GM13976 (cell line): ENCODE measurements around the gene PLXND1.

Source experiments
- DNase-seq: peaks from one replicate; pipeline ENCODE4 v3.0.0; 2012; ENCODE audit warnings: low spot score
- in situ Hi-C: fragments of 300-500 bp; cut with MboI; formaldehyde crosslinking; loops from one replicate; pipeline ENCODE4 v1.12.0; 2022; ENCODE audit warnings: low sequenced_read_pairs, mixed read lengths, inconsistent platforms; ENCODE audit not compliant: unreplicated experiment
- TF ChIP-seq, protein P1 (sequence below): IDR thresholded peaks from 2 replicates; pipeline ENCODE4 v1.5.1; 2012; ENCODE audit warnings: borderline replicate concordance, mild to moderate bottlenecking; ENCODE audit not compliant: insufficient read depth; ENCODE audit errors: extremely low read depth, missing control alignments, control extremely low read depth

Gene PLXND1

DNA sequence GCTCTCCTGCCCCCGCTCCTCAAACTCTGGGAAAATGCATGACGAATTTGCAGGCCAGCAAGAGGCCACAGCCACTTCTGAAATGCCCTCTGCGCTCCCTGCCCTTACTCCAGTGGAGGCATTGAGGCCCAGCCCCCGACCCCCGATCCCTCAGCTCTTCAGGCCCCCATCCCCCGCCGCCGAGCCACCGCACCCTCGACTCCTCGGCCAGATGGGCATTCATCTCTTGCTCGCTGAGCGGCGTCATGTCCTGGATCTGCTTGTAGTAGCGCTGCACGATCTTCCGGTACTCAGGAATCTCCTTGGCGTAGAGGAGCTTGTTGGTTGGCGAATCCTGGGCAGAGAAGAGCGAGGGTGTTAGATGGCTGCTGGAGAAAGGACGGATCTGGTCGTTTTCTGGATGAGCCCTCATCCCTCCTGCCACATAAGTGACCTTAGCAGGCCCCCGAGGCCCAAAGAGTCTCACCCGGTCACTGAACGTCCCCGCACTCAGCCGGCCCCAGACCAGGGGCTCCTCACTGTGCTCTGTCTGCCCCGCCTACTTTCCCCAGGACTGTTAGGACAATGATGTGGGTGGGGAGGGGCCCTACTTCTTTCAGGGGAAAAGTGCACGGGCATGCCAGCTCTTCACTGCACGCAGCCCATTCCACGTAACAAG, 49.5 kb downstream of the PLXND1 start:
- TF ChIP-seq, protein P1, sequence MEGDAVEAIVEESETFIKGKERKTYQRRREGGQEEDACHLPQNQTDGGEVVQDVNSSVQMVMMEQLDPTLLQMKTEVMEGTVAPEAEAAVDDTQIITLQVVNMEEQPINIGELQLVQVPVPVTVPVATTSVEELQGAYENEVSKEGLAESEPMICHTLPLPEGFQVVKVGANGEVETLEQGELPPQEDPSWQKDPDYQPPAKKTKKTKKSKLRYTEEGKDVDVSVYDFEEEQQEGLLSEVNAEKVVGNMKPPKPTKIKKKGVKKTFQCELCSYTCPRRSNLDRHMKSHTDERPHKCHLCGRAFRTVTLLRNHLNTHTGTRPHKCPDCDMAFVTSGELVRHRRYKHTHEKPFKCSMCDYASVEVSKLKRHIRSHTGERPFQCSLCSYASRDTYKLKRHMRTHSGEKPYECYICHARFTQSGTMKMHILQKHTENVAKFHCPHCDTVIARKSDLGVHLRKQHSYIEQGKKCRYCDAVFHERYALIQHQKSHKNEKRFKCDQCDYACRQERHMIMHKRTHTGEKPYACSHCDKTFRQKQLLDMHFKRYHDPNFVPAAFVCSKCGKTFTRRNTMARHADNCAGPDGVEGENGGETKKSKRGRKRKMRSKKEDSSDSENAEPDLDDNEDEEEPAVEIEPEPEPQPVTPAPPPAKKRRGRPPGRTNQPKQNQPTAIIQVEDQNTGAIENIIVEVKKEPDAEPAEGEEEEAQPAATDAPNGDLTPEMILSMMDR, result no peak
- no peak for DNase-seq
- in situ Hi-C loops, result no loop called here

DNA sequence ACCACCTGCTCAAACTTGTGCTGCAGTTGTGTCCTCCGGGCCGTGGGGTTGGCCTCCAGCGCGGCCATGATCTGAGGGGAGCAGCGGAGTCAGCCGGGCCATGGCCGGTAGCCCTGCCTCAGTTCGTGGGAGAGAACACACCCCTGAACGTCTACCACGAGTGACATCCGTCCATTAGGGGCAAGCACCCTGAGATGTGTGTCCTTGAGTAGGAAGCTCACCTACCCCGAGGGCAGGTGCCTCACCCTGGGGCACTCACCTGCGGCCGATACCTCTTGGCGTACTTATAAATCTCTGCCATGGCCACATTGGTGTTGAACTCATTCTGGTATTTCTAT, 50.1 kb downstream of the PLXND1 start:
- in situ Hi-C loops, result no loop called here

DNA sequence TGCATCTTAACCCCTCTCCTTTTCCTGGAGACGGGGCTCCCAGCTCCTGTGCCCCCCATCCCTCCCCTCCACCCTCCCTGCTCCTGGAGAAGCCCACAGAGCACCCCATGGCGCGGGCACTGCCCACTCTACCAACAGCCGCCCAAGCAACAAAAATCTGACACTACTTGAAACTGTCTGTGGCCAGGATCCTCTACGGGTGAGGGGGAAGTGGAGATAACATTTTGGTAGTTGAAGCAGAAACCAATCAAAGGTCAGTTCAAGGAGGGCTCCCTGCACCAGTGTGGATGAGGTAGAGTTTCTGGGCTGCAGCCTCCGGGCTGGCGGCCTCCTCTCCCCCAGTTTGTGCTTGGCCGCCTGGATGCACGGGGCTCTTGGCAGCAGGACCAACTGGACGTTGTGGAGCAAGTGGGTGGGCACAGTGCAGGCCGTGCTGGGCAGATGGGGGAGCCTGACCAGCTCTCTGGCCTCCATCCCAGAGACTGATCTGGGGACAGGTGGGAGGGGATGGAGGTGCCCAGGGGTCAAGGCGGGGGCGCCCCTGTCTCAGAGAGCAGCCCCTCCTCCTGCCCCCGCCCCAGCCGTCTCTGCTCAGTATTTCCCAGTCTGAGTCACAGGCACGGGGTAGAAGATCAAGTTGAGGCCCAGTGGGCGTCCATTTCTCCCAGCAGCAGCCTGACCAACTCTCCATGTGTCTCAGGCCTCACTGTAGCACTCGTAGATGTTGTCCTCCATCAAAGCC, 50.7 kb downstream of the PLXND1 start:
- in situ Hi-C loops, result no loop called here
- TF ChIP-seq, protein P1, result no peak

More for the DNA sequence above, 50.1 kb downstream of the PLXND1 start:
- TF ChIP-seq, protein P1, result no peak
- no peak for DNase-seq

DNA sequence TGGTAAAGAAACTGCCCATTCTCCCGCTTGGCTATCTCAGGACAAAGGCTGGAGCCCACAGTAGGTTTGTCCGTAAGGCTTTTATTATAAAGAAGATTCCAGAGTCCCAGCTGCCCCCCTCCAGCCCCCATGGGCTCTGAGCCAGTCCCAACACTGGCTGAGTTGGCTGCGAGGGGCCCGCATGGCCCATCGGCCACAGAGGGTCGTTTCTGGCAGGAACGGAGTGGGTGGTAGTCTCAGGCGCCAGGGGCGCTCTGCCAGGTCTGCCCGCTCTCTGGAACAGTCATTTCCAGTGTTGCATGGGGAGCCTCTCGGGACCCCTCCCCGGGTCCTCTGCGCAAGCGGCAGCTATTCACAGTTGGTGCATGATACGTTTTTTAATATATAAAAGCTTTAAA, 51.3 kb downstream of the PLXND1 start:
- no peak for DNase-seq
- TF ChIP-seq, protein P1, result no peak

More for the DNA sequence above, 50.7 kb downstream of the PLXND1 start:
- no peak for DNase-seq

DNA sequence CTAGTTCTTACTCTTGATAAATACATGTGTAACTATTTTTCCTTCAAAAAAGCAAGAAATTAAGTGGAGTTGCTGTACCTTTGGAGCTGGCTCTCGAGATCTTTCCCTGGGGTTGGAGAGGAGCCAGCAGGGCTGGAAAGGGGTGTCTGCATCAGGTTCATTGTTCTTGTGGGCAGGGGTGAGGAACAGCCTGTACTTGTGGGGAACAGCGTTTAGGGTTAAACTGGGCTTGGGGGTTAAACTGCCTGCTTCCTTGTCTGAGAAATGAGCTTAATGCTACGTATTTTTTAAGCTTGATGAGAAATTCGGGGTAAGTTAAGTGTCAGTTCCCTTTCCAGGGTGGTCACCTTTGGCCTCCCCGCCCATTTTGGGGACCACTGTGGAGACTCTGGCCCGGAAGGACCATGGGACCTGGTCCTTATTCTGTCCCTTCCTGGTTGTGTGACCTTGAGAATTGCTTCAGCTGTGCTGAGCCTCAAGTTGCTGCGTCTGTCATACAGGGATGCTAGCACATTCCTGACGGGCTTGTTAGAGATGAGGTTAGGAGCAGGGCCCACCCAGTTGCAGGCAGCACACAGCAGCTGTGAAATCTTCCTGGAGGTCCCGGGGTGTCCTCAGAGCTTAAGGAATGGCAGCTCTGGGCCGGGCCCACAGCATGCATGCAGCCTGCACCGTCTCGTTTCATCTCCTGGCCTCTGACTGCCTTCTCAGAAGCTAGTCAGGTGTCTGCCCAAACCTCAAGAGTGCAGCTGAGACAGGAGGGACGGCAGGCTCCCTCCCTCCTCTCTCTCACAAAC, 51.9 kb downstream of the PLXND1 start:
- in situ Hi-C loops, result no loop called here
- TF ChIP-seq, protein P1, result no peak
- no peak for DNase-seq

More for the DNA sequence above, 51.3 kb downstream of the PLXND1 start:
- in situ Hi-C loops, result no loop called here

DNA sequence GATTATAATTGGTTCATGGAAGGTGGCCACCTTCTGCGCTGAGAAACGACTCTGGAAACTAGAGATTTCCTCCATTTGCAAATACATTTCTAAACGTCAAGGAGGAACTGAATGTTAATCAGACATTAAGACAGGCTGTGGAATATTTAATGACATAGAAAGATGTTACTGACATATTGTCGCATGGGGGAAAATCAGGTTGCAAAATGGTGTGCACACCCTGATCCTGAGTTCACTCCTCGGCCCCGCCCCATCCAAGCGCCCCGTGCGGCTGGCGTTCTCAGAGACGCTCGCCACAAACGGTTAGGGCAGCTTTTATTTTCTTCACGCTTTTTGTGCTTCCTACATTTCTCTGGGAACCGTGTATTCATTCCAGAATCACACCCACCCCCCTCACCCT, 52.8 kb downstream of the PLXND1 start:
- TF ChIP-seq, protein P1, result no peak
- in situ Hi-C loops, result no loop called here
- DNase-seq, result no peak
